Measurements from ENCODE around the gene MAPKBP1.

The MAPKBP1 gene

GRCh38 chr15:41852736-41853590 is 78.7 kb downstream of the MAPKBP1 start:
- no peak overlapping the region for H3K27ac ChIP-seq
- TF ChIP-seq CTCF (IDR thresholded peaks at IDR 0.05): no peak
- TF ChIP-seq ZFX (IDR thresholded peaks at IDR 0.05; ENCODE audit: borderline replicate concordance): no peak

DNA sequence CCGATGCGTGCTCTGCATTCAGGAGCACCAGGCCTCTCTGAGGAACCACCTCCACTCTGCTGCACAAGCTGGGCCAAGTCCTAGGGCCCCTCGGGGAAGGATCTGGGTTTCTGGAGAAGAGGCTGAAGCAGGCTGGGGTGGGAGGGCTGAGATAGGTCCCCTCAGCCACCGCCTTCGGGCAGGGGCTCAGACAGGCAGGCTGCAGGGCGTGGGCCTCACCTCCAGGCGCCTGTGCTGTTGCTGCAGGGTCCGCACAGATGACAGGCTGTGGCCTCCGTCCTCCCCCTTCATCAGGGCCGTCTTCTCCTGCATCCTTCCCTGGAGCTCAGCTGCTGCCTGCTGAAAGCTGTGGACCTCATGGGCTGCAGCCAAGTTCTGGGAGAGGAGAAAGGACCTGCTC is 79.5 kb downstream of the MAPKBP1 start:
- H3K27ac ChIP-seq: no peak overlapping the region
- TF ChIP-seq ZFX (IDR thresholded peaks at IDR 0.05; ENCODE audit: borderline replicate concordance): no peak
- no peak for TF ChIP-seq CTCF (IDR thresholded peaks at IDR 0.05)

DNA sequence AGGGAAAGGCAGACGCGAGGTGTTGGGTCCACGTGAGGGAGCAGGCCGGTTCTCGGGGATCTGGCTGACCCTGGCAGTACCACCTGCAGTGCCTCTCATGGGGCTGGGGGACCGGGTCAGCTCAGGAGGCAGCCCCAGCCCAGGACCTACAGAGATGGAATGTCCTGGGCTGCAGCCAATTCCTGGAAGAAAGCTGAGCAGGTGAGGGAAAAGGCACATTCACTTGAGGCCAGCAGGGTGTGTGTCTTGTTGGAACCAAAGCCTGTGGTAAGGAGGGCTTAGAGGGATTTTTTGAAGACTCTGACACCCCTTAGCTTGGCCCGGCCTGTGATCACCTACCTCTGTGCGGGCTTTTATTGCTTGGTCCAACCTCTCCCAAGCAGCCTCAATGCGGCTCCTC is 80.2 kb downstream of the MAPKBP1 start:
- H3K27ac ChIP-seq: no peak overlapping the region
- TF ChIP-seq ZFX (IDR thresholded peaks at IDR 0.05; ENCODE audit: borderline replicate concordance) (no peak), CTCF (IDR thresholded peaks at IDR 0.05) (no peak)

DNA sequence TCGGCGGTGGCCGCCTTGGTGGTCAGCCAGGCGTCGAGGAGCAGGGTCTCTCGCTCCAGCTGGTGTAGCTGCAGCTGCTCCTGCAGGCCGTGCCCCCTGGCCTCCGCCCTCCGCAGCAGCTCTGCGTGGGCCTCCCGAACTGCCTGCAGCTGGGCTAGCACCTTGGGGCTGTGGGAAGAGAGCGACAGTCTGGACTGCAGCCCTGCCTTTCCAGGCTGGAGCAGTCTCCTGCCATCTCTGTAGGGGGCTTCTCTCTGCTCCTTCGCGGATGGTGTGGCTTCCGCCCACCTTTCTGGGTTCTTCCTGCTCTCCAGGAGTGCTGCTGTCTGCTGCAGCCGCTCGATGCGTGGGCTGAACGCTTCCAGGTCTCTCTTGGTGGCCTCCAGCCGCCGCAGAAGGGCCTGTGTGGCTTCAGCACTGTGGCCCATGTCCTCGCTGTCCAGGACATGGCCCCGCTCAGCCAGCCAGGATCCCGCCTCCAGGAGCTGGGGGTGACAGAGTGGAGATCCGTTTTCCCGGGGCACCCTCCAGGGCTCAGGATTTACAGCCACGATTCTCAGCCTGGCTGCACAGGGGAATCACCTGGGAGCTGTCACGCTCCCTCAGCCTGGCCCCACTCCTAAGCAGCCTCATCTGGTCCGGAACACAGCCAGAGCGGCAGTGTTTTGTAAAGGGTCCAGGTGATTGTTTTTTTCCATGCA is 81.1 kb downstream of the MAPKBP1 start:
- H3K27ac ChIP-seq: no peak overlapping the region
- TF ChIP-seq ZFX (IDR thresholded peaks at IDR 0.05; ENCODE audit: borderline replicate concordance): no peak
- TF ChIP-seq CTCF (IDR thresholded peaks at IDR 0.05): no peak

- H3K27ac ChIP-seq: no peak overlapping the region
- no peak for TF ChIP-seq CTCF (IDR thresholded peaks at IDR 0.05)
- TF ChIP-seq ZFX (IDR thresholded peaks at IDR 0.05; ENCODE audit: borderline replicate concordance): no peak
These were observed 82.0 kb downstream of the MAPKBP1 start for GRCh38 chr15:41856262-41856661.

DNA sequence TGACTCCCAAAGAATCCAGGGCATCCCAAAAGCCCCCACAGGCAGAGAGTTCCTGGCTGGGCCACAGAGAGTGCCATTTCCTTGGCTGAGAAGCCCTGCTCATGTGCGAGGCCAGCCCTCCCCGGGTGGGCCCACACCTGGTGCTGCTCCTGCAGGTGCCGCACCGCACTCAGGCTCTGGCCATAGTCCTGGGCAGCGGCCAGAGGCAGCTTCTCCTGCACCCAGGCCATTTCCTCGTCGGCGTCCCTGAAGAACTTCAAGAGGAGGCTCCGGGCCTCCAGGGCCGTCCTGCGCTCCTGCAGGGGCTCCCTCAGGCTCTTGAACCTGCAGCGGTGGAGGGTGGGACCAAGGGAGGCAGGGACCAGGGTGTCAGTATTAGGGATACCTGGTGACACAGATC is 82.4 kb downstream of the MAPKBP1 start:
- H3K27ac ChIP-seq: no peak overlapping the region
- TF ChIP-seq ZFX (IDR thresholded peaks at IDR 0.05; ENCODE audit: borderline replicate concordance) (no peak), CTCF (IDR thresholded peaks at IDR 0.05) (no peak)

GRCh38 chr15:41857316-41857715 is 83.0 kb downstream of the MAPKBP1 start:
- TF ChIP-seq ZFX (IDR thresholded peaks at IDR 0.05; ENCODE audit: borderline replicate concordance) (no peak), CTCF (IDR thresholded peaks at IDR 0.05) (no peak)
- no peak overlapping the region for H3K27ac ChIP-seq

All from 22Rv1 (cell line).